Activated T-cell treated with anti-CD3 and anti-CD28 coated beads, Interleukin-2, amount 50 U/mL, for 4 hours (primary cell): Measurements from ENCODE around the gene EZH1. TPM values are rescaled to one million over a fixed set of nuclear protein-coding genes. Genes with fewer than 3 reads are reported as not detected.
A peak's percentile ranks its signal among the peaks of the same experiment; 100 is the strongest.
"Not testable (repeated sequence)": the region's sequence is repeated elsewhere in the genome, so short reads cannot be mapped to it uniquely, and the experiment has no call there.

Experiments used
- ATAC-seq, 2 donors: fragments of 200-7000 bp; cut with Tn5 transposase; one replicate each; pipeline ENCODE4 v1.10.0; 2021
- DNase-seq: peaks from one replicate; pipeline ENCODE4 v3.0.0-alpha.2; 2020
- H3K27me3 Mint-ChIP-seq: one replicate; pipeline ENCODE4 v1.8.0; 2021; ENCODE audit warnings: low read depth, mixed read lengths
- H3K36me3 Mint-ChIP-seq: one replicate; pipeline ENCODE4 v1.8.0; 2022; ENCODE audit warnings: mixed read lengths; ENCODE audit not compliant: insufficient read depth
- H3K4me1 Mint-ChIP-seq: one replicate; pipeline ENCODE4 v1.8.0; 2021; ENCODE audit warnings: low read depth, mixed read lengths
- H3K4me3 Mint-ChIP-seq: one replicate; pipeline ENCODE4 v1.8.0; 2021; ENCODE audit warnings: mild to moderate bottlenecking, moderate library complexity, mixed read lengths
- H3K9me3 Mint-ChIP-seq: one replicate; pipeline ENCODE4 v1.8.0; 2021; ENCODE audit warnings: mixed read lengths
- total RNA-seq, 3 donors: library from RNA; stranded (reverse); gene quantifications; one replicate each; pipeline ENCODE4 v1.2.1, GENCODE V29; 2021

Gene EZH1
- total RNA-seq, 3 donors from 2014 or later = 22.2 to 26.5 (median 22.6) TPM

- Mint-ChIP-seq H3K4me3 (no peak overlapping the region), H3K27me3 (peaks cover 32% of the 10 kb centered on the region), H3K36me3 (peaks cover 30% of the 10 kb centered on the region), H3K9me3 (no peaks in the 10 kb centered on the region), H3K4me1 (peaks cover 13% of the 10 kb centered on the region)
- DNase-seq (no peak), ATAC-seq (no peak)
Observed at GRCh38 chr17:42779304-42779935, 34.6 kb upstream of the EZH1 start.

GRCh38 chr17:42778570-42778969, 33.7 kb upstream of the EZH1 start:
- Mint-ChIP-seq H3K36me3 (peaks cover 30% of the 10 kb centered on the region), H3K4me1 (peaks cover 16% of the 10 kb centered on the region)

GRCh38 chr17:42775534-42776098, 30.8 kb upstream of the EZH1 start:
- Mint-ChIP-seq H3K36me3 (peaks cover 30% of the 10 kb centered on the region), H3K4me1 (peaks cover 21% of the 10 kb centered on the region), H3K9me3 (no peaks in the 10 kb centered on the region), H3K27me3 (peaks cover 6% of the 10 kb centered on the region), H3K4me3 (no peak overlapping the region)
- ATAC-seq (no peak), DNase-seq (no peak)

More at GRCh38 chr17:42778570-42778969, 33.7 kb upstream of the EZH1 start:
- ATAC-seq = no peak
- no peaks in the 10 kb centered on the region for H3K9me3 Mint-ChIP-seq
- no peak for DNase-seq
- H3K4me3 Mint-ChIP-seq = no peak overlapping the region
- peaks cover 24% of the 10 kb centered on the region for H3K27me3 Mint-ChIP-seq

GRCh38 chr17:42774066-42774745, 29.4 kb upstream of the EZH1 start:
- H3K36me3 Mint-ChIP-seq = peaks cover 23% of the 10 kb centered on the region
- H3K27me3 Mint-ChIP-seq = no peaks in the 10 kb centered on the region
- ATAC-seq (no peak), DNase-seq (no peak)
- H3K4me1 Mint-ChIP-seq = peaks cover 21% of the 10 kb centered on the region
- H3K4me3 Mint-ChIP-seq = peak overlapping the region; percentile 100
- no peaks in the 10 kb centered on the region for H3K9me3 Mint-ChIP-seq

GRCh38 chr17:42773290-42774035, 28.6 kb upstream of the EZH1 start, which contains the start of gene VPS25:
Gene VPS25, plus strand, starts transcription at chr17:42773449. Its CDS starts 27 bp downstream, at chr17:42773476.
- ATAC-seq (peak; percentile 99), DNase-seq (peak; percentile 67)
- H3K4me3 Mint-ChIP-seq = peak within 1 kb of the TSS; percentile 100
- H3K27me3 Mint-ChIP-seq = no peaks in the 10 kb centered on the region
- H3K36me3 Mint-ChIP-seq = peaks cover 18% of the 10 kb centered on the region
- peaks cover 21% of the 10 kb centered on the region for H3K4me1 Mint-ChIP-seq
- H3K9me3 Mint-ChIP-seq = no peaks in the 10 kb centered on the region

- H3K4me3 Mint-ChIP-seq = peak overlapping the region; percentile 100
- DNase-seq (no peak), ATAC-seq (peak; percentile 4 to 20)
- no peaks in the 10 kb centered on the region for H3K9me3 Mint-ChIP-seq
- peaks cover 21% of the 10 kb centered on the region for H3K4me1 Mint-ChIP-seq
- H3K27me3 Mint-ChIP-seq = peaks cover 2% of the 10 kb centered on the region
- peaks cover 14% of the 10 kb centered on the region for H3K36me3 Mint-ChIP-seq
Observed at GRCh38 chr17:42772945-42773289, 28.1 kb upstream of the EZH1 start.

- H3K36me3 Mint-ChIP-seq, H3K9me3 Mint-ChIP-seq: not testable (repeated sequence)
Observed at GRCh38 chr17:42769964-42770363, 25.1 kb upstream of the EZH1 start.

GRCh38 chr17:42768006-42768405, 23.2 kb upstream of the EZH1 start:
- H3K27me3 Mint-ChIP-seq = peaks cover 31% of the 10 kb centered on the region
- H3K9me3 Mint-ChIP-seq, H3K36me3 Mint-ChIP-seq, H3K4me3 Mint-ChIP-seq, ATAC-seq, DNase-seq, H3K4me1 Mint-ChIP-seq: not testable (repeated sequence)

More at GRCh38 chr17:42769964-42770363, 25.1 kb upstream of the EZH1 start:
- Mint-ChIP-seq H3K27me3 (peaks cover 19% of the 10 kb centered on the region), H3K4me1 (peaks cover 21% of the 10 kb centered on the region)
- H3K4me3 Mint-ChIP-seq, DNase-seq, ATAC-seq: not testable (repeated sequence)

- Mint-ChIP-seq H3K9me3 (no peaks in the 10 kb centered on the region), H3K27me3 (peaks cover 36% of the 10 kb centered on the region), H3K36me3 (no peaks in the 10 kb centered on the region), H3K4me3 (no peak overlapping the region), H3K4me1 (peaks cover 5% of the 10 kb centered on the region)
- no peak for DNase-seq
- no peak for ATAC-seq
Observed at GRCh38 chr17:42767512-42767911, 22.7 kb upstream of the EZH1 start.

GRCh38 chr17:42766124-42766523, 21.3 kb upstream of the EZH1 start:
- H3K4me3 Mint-ChIP-seq = no peak overlapping the region
- no peaks in the 10 kb centered on the region for H3K9me3 Mint-ChIP-seq
- ATAC-seq = no peak
- H3K27me3 Mint-ChIP-seq = peaks cover 46% of the 10 kb centered on the region
- DNase-seq = no peak
- peaks cover 2% of the 10 kb centered on the region for H3K4me1 Mint-ChIP-seq
- H3K36me3 Mint-ChIP-seq = no peaks in the 10 kb centered on the region

- H3K4me3 Mint-ChIP-seq = peak overlapping the region; percentile 19
- peaks cover 51% of the 10 kb centered on the region for H3K27me3 Mint-ChIP-seq
- no peaks in the 10 kb centered on the region for H3K9me3 Mint-ChIP-seq
- peaks cover 7% of the 10 kb centered on the region for H3K4me1 Mint-ChIP-seq
- no peaks in the 10 kb centered on the region for H3K36me3 Mint-ChIP-seq
- no peak for ATAC-seq
- no peak for DNase-seq
Observed at GRCh38 chr17:42761638-42762037, 16.8 kb upstream of the EZH1 start.

- ATAC-seq (peak; percentile 61 to 69), DNase-seq (no peak)
- Mint-ChIP-seq H3K4me1 (peaks cover 7% of the 10 kb centered on the region), H3K9me3 (no peaks in the 10 kb centered on the region), H3K4me3 (peak within 1 kb of the TSS; percentile 21), H3K27me3 (peaks cover 56% of the 10 kb centered on the region), H3K36me3 (no peaks in the 10 kb centered on the region)
Observed at GRCh38 chr17:42760652-42761581, 16.1 kb upstream of the EZH1 start, which contains the start of gene RAMP2. Gene RAMP2, plus strand, starts transcription at chr17:42761227. Its CDS starts 35 bp downstream, at chr17:42761262.

- Mint-ChIP-seq H3K9me3 (no peaks in the 10 kb centered on the region), H3K36me3 (no peaks in the 10 kb centered on the region), H3K27me3 (peaks cover 53% of the 10 kb centered on the region), H3K4me1 (peaks cover 7% of the 10 kb centered on the region), H3K4me3 (peak overlapping the region; percentile 21)
- DNase-seq (no peak), ATAC-seq (no peak)
Observed at GRCh38 chr17:42759982-42760651, 15.3 kb upstream of the EZH1 start.
